ENCODE data around the gene LCT. TPM values are rescaled to one million over a fixed set of nuclear protein-coding genes. Genes with fewer than 3 reads are reported as not detected.

LCT gene
- total and polyA plus RNA-seq, 2 donors (not counting 1 experiment from before 2014, with no cell fraction given): under 0.01 TPM; not detected in 1

- H3K9ac ChIP-seq (ENCODE audit: insufficient read depth, low read length): peak within 1 kb of the TSS; percentile 70
- peak within 1 kb of the TSS; percentile 66 for H2AFZ ChIP-seq (ENCODE audit: low read length)
- no peaks in the 10 kb centered on the region for H3K36me3 ChIP-seq (ENCODE audit: control insufficient read depth, insufficient read depth, low read length)
- peak within 1 kb of the TSS; percentile 85 for H3K4me2 ChIP-seq (ENCODE audit: extremely low read depth, insufficient read depth, low read length)
- H3K4me1 ChIP-seq (ENCODE audit: control insufficient read depth, extremely low read depth, insufficient read depth, low read length): peaks cover 4% of the 10 kb centered on the region
- H3K79me2 ChIP-seq (ENCODE audit: control insufficient read depth, insufficient read depth, low read length): peaks cover 7% of the 10 kb centered on the region
- TF ChIP-seq CTCF (conservative IDR thresholded peaks at IDR 0.05 in 1 of 2, IDR thresholded peaks at IDR 0.05 in 1 of 2; ENCODE audit: low read depth in 1 of 2, low read length in 2 of 2): no peak
- no peak for TF ChIP-seq EZH2 (IDR thresholded peaks at IDR 0.05; ENCODE audit: low read length, missing control alignments)
- H3K27ac ChIP-seq (ENCODE audit: insufficient read depth, low read length): peak within 1 kb of the TSS; percentile 81
- peak; percentile 97 to 99 for DNase-seq (ENCODE audit: low read depth in 2 of 2)
- H3K4me3 ChIP-seq (replicated peaks in 1 of 4; ENCODE audit: control extremely low read depth in 1 of 4, insufficient read depth in 1 of 4, low read depth in 3 of 4, low read length in 4 of 4): peak within 1 kb of the TSS; percentile 68 to 85 (median 72)
- H4K20me1 ChIP-seq (ENCODE audit: control insufficient read depth, extremely low read depth, insufficient read depth, low read length): no peaks in the 10 kb centered on the region
- H3K27me3 ChIP-seq (ENCODE audit: control insufficient read depth, insufficient read depth, low read length): no peaks in the 10 kb centered on the region
- H3K9me3 ChIP-seq (ENCODE audit: control insufficient read depth, insufficient read depth, low read depth, low read length): no peaks in the 10 kb centered on the region
Measured at GRCh38 chr2:135876066-135876711, 39.2 kb upstream of the LCT start, which contains the start of gene MCM6. MCM6 (minus strand) TSS chr2:135876443; CDS start chr2:135876365, 78 bp downstream.

GRCh38 chr2:135875491-135876065 is 38.6 kb upstream of the LCT start:
- H3K9ac ChIP-seq (ENCODE audit: insufficient read depth, low read length): peak overlapping the region; percentile 70
- H3K4me2 ChIP-seq (ENCODE audit: extremely low read depth, insufficient read depth, low read length): peak overlapping the region; percentile 85
- peak overlapping the region; percentile 81 for H3K27ac ChIP-seq (ENCODE audit: insufficient read depth, low read length)
- H3K4me1 ChIP-seq (ENCODE audit: control insufficient read depth, extremely low read depth, insufficient read depth, low read length): peaks cover 4% of the 10 kb centered on the region
- peaks cover 7% of the 10 kb centered on the region for H3K79me2 ChIP-seq (ENCODE audit: control insufficient read depth, insufficient read depth, low read length)
- no peaks in the 10 kb centered on the region for H3K9me3 ChIP-seq (ENCODE audit: control insufficient read depth, insufficient read depth, low read depth, low read length)
- H3K27me3 ChIP-seq (ENCODE audit: control insufficient read depth, insufficient read depth, low read length): no peaks in the 10 kb centered on the region
- peak; percentile 59 to 67 for DNase-seq (ENCODE audit: low read depth in 2 of 2)
- no peaks in the 10 kb centered on the region for H4K20me1 ChIP-seq (ENCODE audit: control insufficient read depth, extremely low read depth, insufficient read depth, low read length)
- H3K36me3 ChIP-seq (ENCODE audit: control insufficient read depth, insufficient read depth, low read length): no peaks in the 10 kb centered on the region
- peak overlapping the region; percentile 58 to 85 (median 72) for H3K4me3 ChIP-seq (replicated peaks in 1 of 4; ENCODE audit: control extremely low read depth in 1 of 4, insufficient read depth in 1 of 4, low read depth in 3 of 4, low read length in 4 of 4)
- peak overlapping the region; percentile 66 for H2AFZ ChIP-seq (ENCODE audit: low read length)
- TF ChIP-seq CTCF (conservative IDR thresholded peaks at IDR 0.05 in 1 of 2, IDR thresholded peaks at IDR 0.05 in 1 of 2; ENCODE audit: low read depth in 1 of 2, low read length in 2 of 2): no peak
- TF ChIP-seq EZH2 (IDR thresholded peaks at IDR 0.05; ENCODE audit: low read length, missing control alignments): no peak

GRCh38 chr2:135874777-135875365 is 37.9 kb upstream of the LCT start:
- H3K27ac ChIP-seq (ENCODE audit: insufficient read depth, low read length): peak overlapping the region; percentile 19
- peaks cover 7% of the 10 kb centered on the region for H3K79me2 ChIP-seq (ENCODE audit: control insufficient read depth, insufficient read depth, low read length)
- H3K27me3 ChIP-seq (ENCODE audit: control insufficient read depth, insufficient read depth, low read length): no peaks in the 10 kb centered on the region
- peaks cover 4% of the 10 kb centered on the region for H3K4me1 ChIP-seq (ENCODE audit: control insufficient read depth, extremely low read depth, insufficient read depth, low read length)
- H3K36me3 ChIP-seq (ENCODE audit: control insufficient read depth, insufficient read depth, low read length): peaks cover 1% of the 10 kb centered on the region
- H3K9me3 ChIP-seq (ENCODE audit: control insufficient read depth, insufficient read depth, low read depth, low read length): no peaks in the 10 kb centered on the region
- peak overlapping the region; percentile 85 for H3K4me2 ChIP-seq (ENCODE audit: extremely low read depth, insufficient read depth, low read length)
- H3K4me3 ChIP-seq (replicated peaks in 1 of 4; ENCODE audit: control extremely low read depth in 1 of 4, insufficient read depth in 1 of 4, low read depth in 3 of 4, low read length in 4 of 4): peak overlapping the region; percentile 58 to 85 (median 72)
- H2AFZ ChIP-seq (ENCODE audit: low read length): no peak overlapping the region
- DNase-seq (ENCODE audit: low read depth in 2 of 2): no peak
- no peaks in the 10 kb centered on the region for H4K20me1 ChIP-seq (ENCODE audit: control insufficient read depth, extremely low read depth, insufficient read depth, low read length)
- no peak overlapping the region for H3K9ac ChIP-seq (ENCODE audit: insufficient read depth, low read length)
- TF ChIP-seq EZH2 (IDR thresholded peaks at IDR 0.05; ENCODE audit: low read length, missing control alignments) (no peak), CTCF (conservative IDR thresholded peaks at IDR 0.05 in 1 of 2, IDR thresholded peaks at IDR 0.05 in 1 of 2; ENCODE audit: low read depth in 1 of 2, low read length in 2 of 2) (no peak)

Data from fibroblast of lung (primary cell).